Brain microvascular endothelial cell (primary cell): Measurements from ENCODE around the gene SMIM20.
A peak's percentile ranks its signal among the peaks of the same experiment; 100 is the strongest.

Source experiments
- DNase-seq: peaks from one replicate; pipeline ENCODE4 v3.0.0-alpha.2; 2020
- H3K27ac ChIP-seq: fragments of 250-450 bp; sonication (Bioruptor Pico); 2 replicates; pipeline ENCODE4 v1.5.1; 2020; ENCODE audit warnings: mild to moderate bottlenecking, moderate library complexity
- H3K27me3 ChIP-seq: fragments of 250-450 bp; sonication (Bioruptor Pico); replicated peaks from 2 replicates; pipeline ENCODE4 v1.5.1; 2020; ENCODE audit warnings: mild to moderate bottlenecking
- H3K36me3 ChIP-seq: fragments of 250-450 bp; sonication (Bioruptor Pico); replicated peaks from 2 replicates; pipeline ENCODE4 v1.5.1; 2020; ENCODE audit warnings: mild to moderate bottlenecking
- H3K4me3 ChIP-seq: 2 replicates; pipeline ENCODE4 v1.5.1; 2011; ENCODE audit warnings: low read depth, mild to moderate bottlenecking, control low read depth, low read length, moderate library complexity
- in situ Hi-C: cut with HindIII; loops from 2 replicates; pipeline ENCODE4 v1.10.0; 2017; ENCODE audit warnings: low sequenced_read_pairs, low pct_ligation_motif_present
- TF ChIP-seq, protein P1 (sequence below): IDR thresholded peaks from 2 replicates; pipeline ENCODE4 v1.5.1; 2011; ENCODE audit warnings: low read depth, mild to moderate bottlenecking, moderate library complexity, low read length, control low read depth, inconsistent platforms; ENCODE audit errors: missing control alignments

SMIM20 gene

DNA sequence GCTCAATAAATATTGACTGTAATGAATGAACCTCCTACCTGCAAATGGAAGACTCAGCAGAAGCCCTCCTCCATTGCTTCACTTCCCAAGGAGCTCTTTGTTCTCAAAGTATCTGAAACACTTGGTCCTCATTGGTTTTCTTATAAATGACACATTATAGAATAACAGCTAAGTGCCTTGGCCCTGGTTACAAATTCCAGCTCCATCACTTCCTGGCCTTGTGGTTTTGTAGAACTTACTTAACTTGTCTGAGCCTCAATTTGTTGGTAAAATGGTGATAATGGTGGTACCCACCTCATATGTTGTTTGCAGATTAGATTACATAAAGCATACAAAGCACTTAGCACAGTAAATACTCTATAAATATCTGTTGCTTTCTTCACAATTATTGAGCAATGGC is 25.2 kb upstream of the SMIM20 start:
- Histone ChIP-seq H3K27ac (no peak overlapping the region), H3K36me3 (no peaks in the 10 kb centered on the region), H3K27me3 (no peaks in the 10 kb centered on the region), H3K4me3 (no peak overlapping the region)
- in situ Hi-C loops, result no loop called here
- peak; percentile 32 for DNase-seq
- TF ChIP-seq, protein P1, sequence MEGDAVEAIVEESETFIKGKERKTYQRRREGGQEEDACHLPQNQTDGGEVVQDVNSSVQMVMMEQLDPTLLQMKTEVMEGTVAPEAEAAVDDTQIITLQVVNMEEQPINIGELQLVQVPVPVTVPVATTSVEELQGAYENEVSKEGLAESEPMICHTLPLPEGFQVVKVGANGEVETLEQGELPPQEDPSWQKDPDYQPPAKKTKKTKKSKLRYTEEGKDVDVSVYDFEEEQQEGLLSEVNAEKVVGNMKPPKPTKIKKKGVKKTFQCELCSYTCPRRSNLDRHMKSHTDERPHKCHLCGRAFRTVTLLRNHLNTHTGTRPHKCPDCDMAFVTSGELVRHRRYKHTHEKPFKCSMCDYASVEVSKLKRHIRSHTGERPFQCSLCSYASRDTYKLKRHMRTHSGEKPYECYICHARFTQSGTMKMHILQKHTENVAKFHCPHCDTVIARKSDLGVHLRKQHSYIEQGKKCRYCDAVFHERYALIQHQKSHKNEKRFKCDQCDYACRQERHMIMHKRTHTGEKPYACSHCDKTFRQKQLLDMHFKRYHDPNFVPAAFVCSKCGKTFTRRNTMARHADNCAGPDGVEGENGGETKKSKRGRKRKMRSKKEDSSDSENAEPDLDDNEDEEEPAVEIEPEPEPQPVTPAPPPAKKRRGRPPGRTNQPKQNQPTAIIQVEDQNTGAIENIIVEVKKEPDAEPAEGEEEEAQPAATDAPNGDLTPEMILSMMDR, result no peak

DNA sequence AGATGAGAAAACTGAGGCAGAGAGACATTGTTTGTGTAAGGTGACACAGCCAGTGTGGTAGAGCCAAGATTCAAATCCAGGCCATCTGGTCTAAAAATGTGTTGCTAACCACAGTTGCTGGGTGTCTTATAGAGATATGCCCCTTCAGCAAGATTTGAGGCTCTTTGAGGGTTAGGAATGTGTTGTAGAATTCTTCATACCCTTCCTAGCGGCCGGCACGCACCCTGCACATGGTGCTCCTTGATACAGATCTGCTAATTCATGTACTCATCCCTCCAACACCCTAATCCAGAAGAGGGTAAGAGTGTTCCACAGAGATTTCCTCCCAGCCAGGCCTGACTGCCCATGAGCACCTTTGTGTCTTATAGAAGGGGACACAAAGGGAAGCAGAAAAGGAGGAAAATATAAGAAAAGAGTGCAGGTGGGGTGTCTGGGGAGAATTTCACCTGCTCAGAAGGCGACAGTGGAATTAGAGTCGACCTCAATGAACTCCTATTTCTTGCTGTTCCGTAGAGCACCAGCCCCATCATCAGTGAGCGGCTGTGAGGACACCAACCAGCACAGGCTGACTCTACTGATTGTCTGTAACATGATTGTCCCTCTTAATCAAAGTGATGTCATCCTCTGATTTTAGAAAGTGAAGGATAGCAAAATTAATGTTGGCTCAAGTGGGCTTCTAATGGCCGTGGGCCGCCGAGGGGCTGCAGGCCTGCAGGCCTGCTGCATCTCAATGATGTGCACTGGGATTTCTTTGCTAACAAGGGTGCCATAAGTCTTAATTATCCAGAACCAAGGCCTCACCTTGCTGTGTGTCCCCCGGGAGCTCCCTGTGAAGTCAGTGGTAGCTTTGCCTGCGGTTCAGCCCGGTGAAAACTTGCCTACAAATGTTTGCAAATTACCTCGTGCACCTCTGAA is 24.2 kb upstream of the SMIM20 start:
- Histone ChIP-seq H3K36me3 (no peaks in the 10 kb centered on the region), H3K27ac (no peak overlapping the region), H3K4me3 (no peak overlapping the region), H3K27me3 (no peaks in the 10 kb centered on the region)
- TF ChIP-seq, protein P1, result no peak
- no peak for DNase-seq
- in situ Hi-C loops, result no loop called here

DNA sequence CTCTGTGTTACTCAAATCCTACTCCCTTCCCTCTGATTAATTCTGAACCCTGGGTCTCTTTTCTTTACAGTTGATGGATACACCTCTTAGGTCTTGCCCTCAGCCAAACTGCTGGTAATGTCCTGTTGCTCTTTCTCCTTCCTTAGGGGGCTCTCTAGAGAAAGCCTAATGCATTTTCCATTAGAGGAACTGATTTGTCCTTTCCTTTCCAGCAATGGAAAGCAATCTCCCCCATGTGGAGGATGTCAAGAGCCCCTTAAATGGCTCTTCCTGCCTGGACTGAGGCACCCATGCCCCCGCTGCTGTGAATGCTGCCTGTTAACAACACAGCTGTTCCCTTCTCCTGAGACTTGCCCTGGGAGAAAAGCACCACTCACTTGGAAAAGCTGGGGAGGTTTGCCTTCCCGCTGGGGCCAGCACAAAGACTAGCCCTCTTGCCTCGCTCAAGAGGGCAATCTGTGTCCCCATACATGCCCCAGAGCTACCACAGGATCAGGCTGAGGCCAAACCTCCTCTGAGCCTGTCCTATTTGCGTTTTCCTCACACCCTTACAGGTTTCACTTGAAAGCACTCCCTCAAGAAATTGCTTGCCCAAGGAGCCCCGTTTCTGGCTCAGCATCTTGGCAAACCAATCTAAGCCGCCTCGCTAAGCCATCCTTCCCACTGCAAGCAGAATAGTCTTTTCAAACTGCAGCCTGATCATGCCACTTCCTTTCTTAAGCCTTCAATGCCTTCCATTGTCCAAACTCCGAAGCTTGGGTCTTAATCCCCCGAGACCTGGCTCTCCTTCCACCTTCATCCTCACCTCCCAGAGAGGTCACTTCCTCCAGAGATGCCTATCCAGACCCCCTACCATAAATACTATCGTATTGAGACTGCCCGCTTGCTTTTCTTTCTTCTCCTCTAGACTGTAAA is 23.2 kb upstream of the SMIM20 start:
- no peak overlapping the region for H3K4me3 ChIP-seq
- H3K36me3 ChIP-seq, result no peaks in the 10 kb centered on the region
- TF ChIP-seq, protein P1, result no peak
- no peaks in the 10 kb centered on the region for H3K27me3 ChIP-seq
- in situ Hi-C loops, result no loop called here
- no peak overlapping the region for H3K27ac ChIP-seq
- DNase-seq, result no peak

DNA sequence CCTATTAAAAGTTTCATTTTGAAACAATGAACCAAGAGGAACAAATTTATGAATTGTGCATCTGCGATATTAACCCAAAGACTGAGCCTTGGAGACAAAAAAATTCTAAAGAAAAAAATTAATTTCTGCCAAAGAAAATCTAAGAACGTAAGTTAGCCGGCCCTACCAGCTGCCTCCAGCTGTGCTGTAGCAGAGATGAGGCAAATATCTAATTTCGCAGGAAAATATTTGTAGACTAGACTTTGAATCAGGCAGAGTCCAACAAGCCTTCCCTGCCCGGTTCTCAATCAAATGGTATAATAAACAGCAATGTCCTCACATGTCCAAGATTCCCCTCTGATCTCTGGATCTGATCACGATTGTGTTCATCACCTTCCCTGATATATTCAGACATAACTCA is 21.2 kb upstream of the SMIM20 start:
- DNase-seq, result no peak
- Histone ChIP-seq H3K36me3 (no peaks in the 10 kb centered on the region), H3K27ac (no peak overlapping the region), H3K4me3 (no peak overlapping the region), H3K27me3 (no peaks in the 10 kb centered on the region)
- TF ChIP-seq, protein P1, result no peak
- in situ Hi-C loops, result no loop called here

DNA sequence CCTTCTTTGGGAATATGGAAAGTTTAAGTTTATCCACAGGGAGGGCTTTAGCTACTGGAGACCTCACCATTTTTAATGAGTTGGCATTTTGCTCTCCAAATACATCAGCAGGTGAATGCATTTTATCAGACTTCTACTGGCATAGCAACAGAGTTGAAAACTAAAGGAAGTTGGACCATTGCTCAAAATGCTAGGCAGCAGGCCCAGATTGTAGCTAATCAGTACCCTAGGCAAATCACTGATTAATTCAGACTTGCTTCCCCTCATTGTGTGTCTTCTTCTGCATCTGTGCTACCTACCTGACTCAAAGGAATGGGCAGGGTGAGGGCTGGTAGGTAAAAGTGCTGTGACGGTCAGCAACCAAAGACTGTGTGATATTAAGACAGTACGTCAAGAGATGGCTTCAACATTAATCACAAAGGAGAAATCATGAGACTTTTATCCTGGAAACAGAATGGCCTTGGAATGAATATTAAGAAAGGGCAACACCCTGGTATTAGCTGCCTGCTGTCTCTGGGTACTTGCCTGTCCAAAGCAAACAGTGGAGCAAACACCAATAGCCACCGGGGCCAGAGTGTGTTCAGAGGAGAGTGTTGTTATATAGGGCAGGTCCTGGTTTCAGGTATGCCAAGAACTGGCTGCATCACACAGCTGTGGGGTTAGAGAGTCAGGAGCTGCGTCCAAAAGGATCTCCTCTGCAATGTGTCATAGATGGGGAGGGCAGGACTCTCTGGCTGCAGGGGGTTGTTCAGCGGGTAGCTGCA is 17.1 kb upstream of the SMIM20 start:
- in situ Hi-C loops, result no loop called here
- H3K36me3 ChIP-seq, result no peaks in the 10 kb centered on the region
- H3K27ac ChIP-seq, result no peak overlapping the region
- H3K27me3 ChIP-seq, result no peaks in the 10 kb centered on the region
- H3K4me3 ChIP-seq, result no peak overlapping the region
- DNase-seq, result no peak
- TF ChIP-seq, protein P1, result no peak
